Measurements from ENCODE around the gene MAN2A2.
"Not testable (repeated sequence)": the region's sequence is repeated elsewhere in the genome, so short reads cannot be mapped to it uniquely, and the experiment has no call there.

MAN2A2 gene

GRCh38 chr15:90871716-90872485 lies 31.2 kb upstream of the MAN2A2 start:
- DNase-seq: no peak

GRCh38 chr15:90872486-90873184 lies 30.5 kb upstream of the MAN2A2 start:
- DNase-seq: no peak

GRCh38 chr15:90873488-90873997 lies 29.6 kb upstream of the MAN2A2 start:
- no peak for DNase-seq

GRCh38 chr15:90873998-90874605 lies 29.0 kb upstream of the MAN2A2 start:
- DNase-seq: no peak

- DNase-seq: not testable (repeated sequence)
Observed at GRCh38 chr15:90874986-90875385, 28.1 kb upstream of the MAN2A2 start.

GRCh38 chr15:90875549-90875981 lies 27.5 kb upstream of the MAN2A2 start:
- no peak for DNase-seq

GRCh38 chr15:90876046-90876445 lies 27.1 kb upstream of the MAN2A2 start:
- no peak for DNase-seq

- DNase-seq: no peak
Observed at GRCh38 chr15:90876512-90877170, 26.5 kb upstream of the MAN2A2 start.

- no peak for DNase-seq
Observed at GRCh38 chr15:90877315-90877714, 25.8 kb upstream of the MAN2A2 start.

- DNase-seq: no peak
Observed at GRCh38 chr15:90877996-90878395, 25.1 kb upstream of the MAN2A2 start.

GRCh38 chr15:90878660-90879059 lies 24.4 kb upstream of the MAN2A2 start:
- DNase-seq: no peak

GRCh38 chr15:90879730-90880366 lies 23.3 kb upstream of the MAN2A2 start:
- no peak for DNase-seq

GRCh38 chr15:90880381-90881145 lies 22.5 kb upstream of the MAN2A2 start:
- DNase-seq: no peak

GRCh38 chr15:90881181-90881977 lies 21.7 kb upstream of the MAN2A2 start:
- no peak for DNase-seq

GRCh38 chr15:90881978-90882721 lies 21.0 kb upstream of the MAN2A2 start:
- no peak for DNase-seq

GRCh38 chr15:90882781-90883525 lies 20.1 kb upstream of the MAN2A2 start:
- no peak for DNase-seq

- no peak for DNase-seq
Observed at GRCh38 chr15:90883526-90883975, 19.6 kb upstream of the MAN2A2 start.

- no peak for DNase-seq
Observed at GRCh38 chr15:90883976-90884718, 19.0 kb upstream of the MAN2A2 start, which contains the start of gene FES. Gene FES (plus strand): TSS chr15:90884504. CDS start chr15:90885046, 542 bp downstream.
